ENCODE measurements around the gene EGFL7.
A peak's percentile ranks its signal among the peaks of the same experiment; 100 is the strongest.
"Not testable (repeated sequence)": the region's sequence is repeated elsewhere in the genome, so short reads cannot be mapped to it uniquely, and the experiment has no call there.

Gene EGFL7

DNA sequence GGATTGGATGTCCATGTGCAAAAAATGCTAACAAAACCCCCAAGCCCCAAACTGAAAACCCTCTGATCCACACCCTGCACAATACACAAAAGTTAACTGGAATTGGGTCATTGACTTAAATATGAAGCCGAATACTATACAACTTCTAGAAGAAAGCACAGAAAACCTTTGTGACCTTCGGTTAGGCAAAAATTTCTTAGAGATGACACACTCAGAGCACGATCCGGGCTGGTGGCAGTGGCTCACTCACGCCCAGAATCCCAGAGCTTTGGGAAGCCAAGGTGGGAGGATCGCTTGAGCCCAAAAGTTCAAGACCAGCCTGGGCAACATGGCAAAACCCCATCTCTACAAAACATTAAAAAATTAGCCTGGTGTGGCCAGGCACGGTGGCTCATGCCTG is 47.8 kb downstream of the EGFL7 start:
- TF ChIP-seq, protein P1, sequence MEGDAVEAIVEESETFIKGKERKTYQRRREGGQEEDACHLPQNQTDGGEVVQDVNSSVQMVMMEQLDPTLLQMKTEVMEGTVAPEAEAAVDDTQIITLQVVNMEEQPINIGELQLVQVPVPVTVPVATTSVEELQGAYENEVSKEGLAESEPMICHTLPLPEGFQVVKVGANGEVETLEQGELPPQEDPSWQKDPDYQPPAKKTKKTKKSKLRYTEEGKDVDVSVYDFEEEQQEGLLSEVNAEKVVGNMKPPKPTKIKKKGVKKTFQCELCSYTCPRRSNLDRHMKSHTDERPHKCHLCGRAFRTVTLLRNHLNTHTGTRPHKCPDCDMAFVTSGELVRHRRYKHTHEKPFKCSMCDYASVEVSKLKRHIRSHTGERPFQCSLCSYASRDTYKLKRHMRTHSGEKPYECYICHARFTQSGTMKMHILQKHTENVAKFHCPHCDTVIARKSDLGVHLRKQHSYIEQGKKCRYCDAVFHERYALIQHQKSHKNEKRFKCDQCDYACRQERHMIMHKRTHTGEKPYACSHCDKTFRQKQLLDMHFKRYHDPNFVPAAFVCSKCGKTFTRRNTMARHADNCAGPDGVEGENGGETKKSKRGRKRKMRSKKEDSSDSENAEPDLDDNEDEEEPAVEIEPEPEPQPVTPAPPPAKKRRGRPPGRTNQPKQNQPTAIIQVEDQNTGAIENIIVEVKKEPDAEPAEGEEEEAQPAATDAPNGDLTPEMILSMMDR (IDR thresholded peaks at IDR 0.05; ENCODE audit: low read depth, low read length) = no peak
- Histone ChIP-seq H3K4me1 (peaks cover 13% of the 10 kb centered on the region), H3K4me3 (ENCODE audit: low read depth, low read length) (no peak overlapping the region), H3K36me3 (peaks cover 13% of the 10 kb centered on the region), H3K9me3 (no peaks in the 10 kb centered on the region), H3K27me3 (no peaks in the 10 kb centered on the region)
- no peak for DNase-seq

DNA sequence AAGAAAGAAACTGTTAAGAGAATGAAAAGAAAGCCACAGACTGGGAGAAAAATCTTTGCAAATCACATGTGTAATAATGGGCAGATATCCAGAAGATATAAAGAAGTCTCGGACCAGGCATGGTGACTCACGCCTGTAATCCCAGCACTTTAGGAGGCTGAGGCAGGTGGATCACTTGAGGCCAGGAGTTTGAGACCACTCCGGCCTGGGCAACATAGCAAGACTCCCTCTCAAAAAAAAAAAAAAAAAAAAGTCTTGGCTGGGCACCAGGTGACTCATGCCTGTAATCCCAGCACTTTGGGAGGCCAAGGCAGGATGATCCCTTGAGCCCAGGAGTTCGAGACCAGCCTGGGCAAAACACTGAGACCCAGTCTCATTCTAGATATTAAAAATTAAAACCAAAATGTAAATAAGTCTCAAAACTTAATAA is 48.5 kb downstream of the EGFL7 start:
- not testable (repeated sequence) for H3K4me3 ChIP-seq (ENCODE audit: low read depth, low read length); H3K27me3 ChIP-seq; H3K9me3 ChIP-seq; DNase-seq
- peaks cover 17% of the 10 kb centered on the region for H3K36me3 ChIP-seq
- H3K4me1 ChIP-seq = peaks cover 13% of the 10 kb centered on the region

DNA sequence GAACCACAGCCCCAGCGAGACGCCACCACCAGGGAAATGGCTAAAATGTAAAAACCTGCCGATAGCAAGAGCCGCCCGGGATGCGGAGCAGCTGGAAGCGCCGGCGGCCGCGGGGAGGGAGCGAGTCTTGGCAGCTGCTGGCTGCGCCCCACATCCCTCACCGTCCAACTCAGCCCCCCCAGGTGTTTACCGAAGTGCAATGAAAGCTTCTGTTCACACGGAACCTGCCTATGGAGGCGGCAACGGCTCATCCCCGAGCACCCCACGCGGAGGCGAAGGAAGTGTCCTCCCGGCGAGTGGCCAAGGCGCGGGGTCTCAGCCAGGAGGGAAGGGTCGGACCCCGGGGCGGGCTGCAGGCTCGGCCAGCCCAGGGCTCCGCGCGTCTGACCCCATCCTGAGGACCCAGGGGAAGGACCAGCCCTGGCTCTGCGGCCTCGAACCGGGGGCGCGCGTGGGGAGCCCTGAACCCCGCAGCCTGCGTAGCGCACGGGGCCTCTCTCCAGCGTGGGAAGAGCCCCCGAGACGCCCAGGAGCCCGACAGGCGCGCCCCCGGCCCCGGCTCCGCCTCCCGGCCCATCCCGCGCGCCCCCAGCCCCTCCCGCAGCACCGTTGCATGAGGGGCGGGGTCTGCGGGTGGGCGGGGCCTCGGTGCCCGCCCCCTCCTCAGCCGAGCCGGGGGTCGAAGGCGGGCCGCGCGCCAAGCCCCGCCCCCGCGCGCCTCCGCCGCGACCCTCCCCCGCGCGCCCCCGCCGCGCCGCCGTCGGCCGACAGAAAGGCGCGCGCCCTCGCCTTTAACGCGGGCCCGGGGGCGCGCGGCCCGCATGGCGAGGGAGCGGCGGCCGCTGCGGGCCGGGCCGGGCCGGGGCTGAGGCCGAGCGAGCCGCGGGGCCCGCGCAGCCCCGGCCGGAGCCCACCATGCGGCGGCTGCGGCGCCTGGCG is 49.3 kb downstream of the EGFL7 start, which contains the start of gene DIPK1B:
DIPK1B (plus strand) TSS at position 822 of the 939 bp plus-strand sequence; CDS start at position 916, 94 bp downstream.
- Histone ChIP-seq H3K36me3 (peaks cover 17% of the 10 kb centered on the region), H3K27me3 (no peaks in the 10 kb centered on the region), H3K4me1 (peaks cover 13% of the 10 kb centered on the region), H3K4me3 (ENCODE audit: low read depth, low read length) (peak within 1 kb of the TSS; percentile 83), H3K9me3 (no peaks in the 10 kb centered on the region)
- TF ChIP-seq, protein P1 (IDR thresholded peaks at IDR 0.05; ENCODE audit: low read depth, low read length) = no peak
- DNase-seq = peak; percentile 67

DNA sequence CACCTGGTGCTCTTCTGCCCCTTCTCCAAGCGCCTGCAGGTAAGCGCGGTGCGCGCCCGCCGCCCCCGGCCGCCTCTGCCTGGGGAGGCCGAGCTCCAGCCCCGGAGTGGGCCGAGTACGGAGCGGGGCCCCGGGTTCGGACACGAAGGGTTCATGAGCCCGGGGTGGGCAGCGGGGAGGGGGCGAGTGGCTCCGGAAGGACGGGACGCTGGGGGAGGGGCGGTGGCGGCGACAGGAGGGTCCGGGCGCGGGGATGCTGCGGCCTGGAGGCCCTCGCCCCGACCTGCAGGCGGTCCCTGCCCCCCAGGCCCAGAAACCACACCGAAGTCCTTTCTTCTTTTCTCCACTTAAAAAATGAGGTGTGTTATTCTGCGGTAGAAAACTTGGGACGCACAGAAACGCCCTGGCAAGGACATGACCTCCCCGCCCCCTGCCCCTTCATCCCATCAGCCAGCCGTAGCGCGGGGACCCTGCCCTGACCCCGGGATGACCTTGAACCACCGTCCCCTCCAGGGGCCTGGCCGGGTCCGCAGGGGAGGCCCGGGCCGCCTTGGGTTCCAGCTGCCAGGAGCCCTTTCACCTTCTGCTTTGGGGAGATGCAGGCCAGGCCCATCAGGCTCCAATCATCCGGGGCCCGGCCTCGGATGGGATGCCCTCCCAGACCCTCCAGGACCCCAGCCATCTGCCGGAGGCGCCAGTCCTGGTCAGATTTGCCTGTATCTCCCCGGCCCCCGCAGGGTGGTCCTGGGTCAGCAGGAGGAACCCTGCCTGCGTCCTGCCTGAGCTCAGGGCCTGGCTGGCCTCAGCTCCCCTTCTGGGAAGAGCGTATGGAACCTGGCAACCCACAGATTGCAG is 50.2 kb downstream of the EGFL7 start:
- H3K4me3 ChIP-seq (ENCODE audit: low read depth, low read length) = peak overlapping the region; percentile 83
- TF ChIP-seq, protein P1 (IDR thresholded peaks at IDR 0.05; ENCODE audit: low read depth, low read length) = no peak
- no peak for DNase-seq
- peaks cover 13% of the 10 kb centered on the region for H3K4me1 ChIP-seq
- H3K36me3 ChIP-seq = peaks cover 17% of the 10 kb centered on the region
- no peaks in the 10 kb centered on the region for H3K27me3 ChIP-seq
- H3K9me3 ChIP-seq = no peaks in the 10 kb centered on the region

DNA sequence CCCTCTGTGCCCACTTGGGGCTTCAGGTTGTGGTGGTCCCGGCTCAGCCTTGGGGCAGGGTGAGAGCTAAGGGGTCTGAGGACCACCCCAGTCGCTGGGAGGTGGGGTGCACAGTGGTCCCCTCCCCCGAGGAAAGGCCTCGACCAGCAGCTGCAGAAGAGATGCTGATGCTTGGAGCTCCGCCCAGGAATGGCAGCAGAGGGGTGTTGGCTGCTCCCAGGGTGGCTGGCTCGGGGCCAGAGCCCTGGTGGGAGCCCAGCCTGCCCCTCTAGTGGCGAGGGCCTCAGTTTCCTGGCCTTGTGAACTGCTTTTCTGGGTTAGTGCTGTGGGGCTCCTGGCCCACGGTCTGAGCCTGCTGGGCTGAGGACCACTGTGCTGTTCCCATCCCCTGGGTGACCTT is 50.8 kb downstream of the EGFL7 start:
- DNase-seq = peak; percentile 72
- peaks cover 13% of the 10 kb centered on the region for H3K4me1 ChIP-seq
- H3K9me3 ChIP-seq = no peaks in the 10 kb centered on the region
- TF ChIP-seq, protein P1 (IDR thresholded peaks at IDR 0.05; ENCODE audit: low read depth, low read length) = no peak
- peaks cover 17% of the 10 kb centered on the region for H3K36me3 ChIP-seq
- H3K27me3 ChIP-seq = no peaks in the 10 kb centered on the region
- H3K4me3 ChIP-seq (ENCODE audit: low read depth, low read length) = peak overlapping the region; percentile 83

DNA sequence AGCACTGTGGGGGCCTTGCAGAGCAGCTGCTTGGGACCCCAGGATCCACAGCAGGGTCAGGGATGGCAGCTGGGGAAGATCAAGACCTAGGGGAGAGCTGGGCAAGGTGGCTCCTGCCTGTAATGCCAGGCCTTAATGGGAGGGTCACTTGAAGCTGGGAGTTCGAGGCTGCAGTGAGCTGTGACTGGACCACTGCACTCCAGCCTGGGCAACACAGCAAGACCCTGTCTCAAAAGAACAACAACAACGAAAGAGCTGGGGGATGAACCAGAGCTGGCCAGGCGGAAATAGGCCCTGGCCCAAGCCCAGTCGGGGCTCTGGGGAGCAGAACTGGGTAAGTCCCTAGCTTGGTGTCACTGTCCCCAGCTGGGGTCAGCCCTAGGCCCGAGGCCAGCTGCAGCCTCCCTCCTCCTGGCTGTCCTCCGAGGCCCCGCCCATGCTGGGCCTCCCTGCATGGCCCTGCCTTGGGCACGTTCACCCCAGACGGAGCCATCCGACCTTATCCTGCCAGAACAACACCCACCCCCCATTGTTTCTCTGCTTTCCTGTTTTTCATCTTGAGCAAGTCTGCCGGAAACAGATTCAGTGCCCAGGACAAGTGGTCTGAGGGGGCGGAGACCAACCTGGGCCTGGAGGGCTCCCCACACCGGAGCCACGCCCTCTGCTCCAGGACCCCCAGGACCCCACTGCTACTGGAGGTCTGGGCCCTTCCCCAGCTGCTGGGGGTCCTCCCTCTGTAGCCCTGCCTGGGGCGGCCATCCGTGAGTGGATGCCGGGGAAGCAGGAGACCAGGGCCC is 51.6 kb downstream of the EGFL7 start:
- H3K36me3 ChIP-seq = peaks cover 19% of the 10 kb centered on the region
- H3K4me3 ChIP-seq (ENCODE audit: low read depth, low read length) = peak overlapping the region; percentile 83
- no peak for DNase-seq

More for the DNA sequence above, 51.6 kb downstream of the EGFL7 start:
- Histone ChIP-seq H3K9me3 (no peaks in the 10 kb centered on the region), H3K27me3 (no peaks in the 10 kb centered on the region), H3K4me1 (peaks cover 15% of the 10 kb centered on the region)
- TF ChIP-seq, protein P1 (IDR thresholded peaks at IDR 0.05; ENCODE audit: low read depth, low read length) = no peak
